Measurements from ENCODE around the gene RAB9A.

Gene RAB9A

DNA sequence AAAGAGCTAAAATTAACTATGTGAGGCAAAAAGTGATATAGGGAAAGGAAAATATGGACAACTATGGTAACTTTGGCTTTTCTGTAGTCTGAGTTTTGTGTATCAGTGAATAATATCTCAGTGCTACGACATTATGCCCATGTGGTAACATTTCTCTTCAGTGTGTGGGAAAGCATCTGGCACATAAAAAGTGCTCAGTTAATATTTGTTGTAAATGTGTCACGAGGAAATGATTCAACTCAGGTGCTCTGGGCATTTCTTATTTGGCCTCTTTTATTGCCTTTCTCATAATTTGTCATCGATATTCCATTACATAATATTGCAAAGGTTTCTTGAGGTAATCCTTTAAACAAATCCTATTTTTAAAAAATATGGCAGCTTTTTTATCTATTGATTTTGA lies 63.2 kb downstream of the RAB9A start:
- no peak for DNase-seq

DNA sequence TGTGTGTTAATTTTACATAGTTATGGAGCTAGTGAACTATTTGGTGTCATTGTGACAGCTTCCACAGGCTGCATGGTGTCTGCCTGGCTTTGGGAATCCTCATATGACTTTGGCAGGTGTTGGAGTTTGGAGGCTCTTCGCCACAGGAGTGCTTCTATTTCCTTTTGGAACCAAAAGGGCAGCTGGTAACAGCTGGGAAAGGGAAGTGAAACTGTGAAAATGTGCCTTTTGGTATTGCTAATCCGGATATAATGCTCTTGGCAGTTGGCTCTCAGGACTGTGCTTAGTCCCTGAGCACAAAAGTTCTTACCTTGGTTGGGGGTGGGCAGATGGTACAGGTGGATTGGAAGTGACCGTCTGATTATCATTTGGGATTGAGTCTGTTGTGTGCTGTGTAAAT lies 63.7 kb downstream of the RAB9A start:
- peak; percentile 68 for DNase-seq

DNA sequence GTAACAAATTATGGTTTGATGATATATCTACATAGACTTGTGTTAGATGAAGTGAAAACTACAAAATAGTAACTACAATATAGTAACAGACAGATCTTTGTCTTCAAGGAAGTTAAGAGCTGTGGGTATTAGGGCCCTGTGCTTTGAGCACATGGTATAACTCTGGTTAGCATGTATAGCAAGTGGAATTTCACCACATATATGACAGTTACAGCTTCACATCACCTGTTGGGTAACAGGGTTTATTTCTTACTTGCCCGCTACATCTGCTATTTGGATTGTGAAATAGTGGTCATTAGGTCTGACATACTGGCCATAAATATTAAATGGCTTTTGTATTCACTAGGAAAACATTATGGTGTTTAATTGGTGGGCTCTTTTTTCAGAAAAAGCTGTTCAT lies 65.8 kb downstream of the RAB9A start:
- peak; percentile 57 for DNase-seq

DNA sequence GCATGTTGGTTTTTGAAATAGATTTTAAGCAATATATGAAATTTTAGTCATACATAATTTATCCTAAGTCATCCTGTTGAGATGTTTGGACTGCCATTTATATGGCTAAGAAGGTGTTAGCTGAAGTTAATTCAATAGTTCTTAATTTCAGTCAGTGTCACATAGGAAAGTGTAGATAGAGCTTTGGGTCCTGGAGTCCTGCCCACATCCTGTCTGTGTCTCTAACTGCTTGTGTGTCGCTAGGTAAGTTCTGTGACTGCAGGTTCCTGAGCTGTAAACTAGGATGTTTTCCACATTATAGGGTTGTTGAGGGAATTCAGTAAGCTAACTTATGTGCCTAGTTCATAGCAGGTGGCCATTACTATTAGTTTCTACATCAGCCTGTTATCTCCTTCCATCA lies 66.3 kb downstream of the RAB9A start:
- no peak for DNase-seq

DNA sequence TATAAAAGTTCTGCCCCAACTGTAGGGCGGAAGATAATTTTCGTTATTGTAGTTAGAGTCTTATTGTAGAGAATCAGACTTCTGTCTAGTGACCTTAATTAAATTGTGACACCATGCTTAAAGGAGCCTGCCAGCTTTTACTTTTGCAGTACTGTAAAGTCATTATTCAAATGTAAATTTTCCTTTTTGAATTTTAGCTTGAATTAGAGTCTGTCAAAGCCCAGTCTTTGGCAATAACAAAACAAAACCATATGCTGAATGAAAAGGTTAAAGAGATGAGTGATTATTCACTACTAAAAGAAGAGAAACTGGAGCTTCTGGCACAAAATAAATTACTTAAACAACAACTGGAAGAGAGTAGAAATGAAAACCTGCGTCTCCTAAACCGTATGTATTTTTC lies 67.5 kb downstream of the RAB9A start:
- no peak for DNase-seq

DNA sequence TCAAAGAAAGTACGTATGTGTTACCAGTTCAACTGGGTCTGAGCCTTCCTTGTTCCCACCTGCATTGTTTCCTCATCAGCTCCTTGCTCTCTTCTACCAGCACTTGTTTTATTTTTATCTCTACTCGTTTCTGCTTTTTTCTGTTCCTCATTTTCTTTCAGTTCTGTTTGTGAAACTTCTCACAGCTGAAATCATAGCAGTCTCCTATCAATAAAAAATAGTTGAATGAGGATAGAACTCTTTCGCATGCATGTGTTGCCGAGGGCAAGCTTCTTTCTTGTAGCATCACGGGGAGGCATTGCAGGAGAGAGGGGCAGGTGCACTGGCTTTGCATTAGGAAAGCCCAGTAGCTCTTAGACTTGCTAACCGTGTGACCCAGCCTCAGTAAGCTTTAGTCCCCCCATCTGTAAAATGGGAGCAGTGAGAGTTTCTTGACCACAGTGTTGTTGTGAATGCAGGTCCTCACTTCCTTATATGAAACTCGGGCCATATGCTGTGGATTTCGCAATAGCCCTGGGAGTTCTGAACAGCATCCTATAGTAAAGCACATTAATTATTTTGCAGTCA lies 70.3 kb downstream of the RAB9A start:
- DNase-seq, result peak; percentile 51
